ENCODE data around the gene NDRG4. TPM values are rescaled to one million over a fixed set of nuclear protein-coding genes. Genes with fewer than 3 reads are reported as not detected.

NDRG4 gene
- total and polyA plus RNA-seq, 2 of the 13 experiments (the other 11 are each of a cell fraction or from before 2014, with no cell fraction given), result 1.7 to 2.7 TPM

GRCh38 chr16:58459344-58460218 lies 40.4 kb upstream of the NDRG4 start (continued):
- no peak for TF ChIP-seq ZNF878 (CRISPR knock-in tag; IDR thresholded peaks at IDR 0.05)
- no peak for TF ChIP-seq ZNF136 (CRISPR knock-in tag; IDR thresholded peaks at IDR 0.05; ENCODE audit: low read depth)
- no peak for TF ChIP-seq GMEB1 (CRISPR knock-in tag; IDR thresholded peaks at IDR 0.05; ENCODE audit: borderline replicate concordance)
- TF ChIP-seq TFAP4 (IDR thresholded peaks at IDR 0.05; ENCODE audit: borderline replicate concordance, low read depth), result peak; percentile 66; the same call in 1 of the 2 replicates
- TF ChIP-seq NFKB2 (CRISPR knock-in tag; IDR thresholded peaks at IDR 0.05; ENCODE audit: borderline replicate concordance), result no peak
- TF ChIP-seq ZNF709 (CRISPR knock-in tag; IDR thresholded peaks at IDR 0.05), result no peak
- TF ChIP-seq ZNF275 (CRISPR knock-in tag; IDR thresholded peaks at IDR 0.05; ENCODE audit: borderline replicate concordance), result no peak
- TF ChIP-seq ATAD3A (CRISPR knock-in tag; IDR thresholded peaks at IDR 0.05), result no peak
- TF ChIP-seq ARID3A (IDR thresholded peaks at IDR 0.05; ENCODE audit: low read depth, low read length), result no peak
- TF ChIP-seq TBL1XR1 (IDR thresholded peaks at IDR 0.05; ENCODE audit: borderline replicate concordance, low read length, partially characterized antibody), result no peak
- TF ChIP-seq NR2F2 (IDR thresholded peaks at IDR 0.05; ENCODE audit: borderline replicate concordance, low read depth), result no peak
- peak; percentile 92 for TF ChIP-seq FOSL2 (CRISPR knock-in tag; IDR thresholded peaks at IDR 0.05)
- TF ChIP-seq NFE2L1 (CRISPR knock-in tag; IDR thresholded peaks at IDR 0.05; ENCODE audit: borderline replicate concordance), result no peak
- TF ChIP-seq FOSL1 (CRISPR knock-in tag; IDR thresholded peaks at IDR 0.05; ENCODE audit: borderline replicate concordance), result peak; percentile 33; the same call in 1 of the 2 replicates
- TF ChIP-seq BRCA1 (CRISPR knock-in tag; IDR thresholded peaks at IDR 0.05), result no peak
- peak; percentile 37; the same call in 1 of the 2 replicates for TF ChIP-seq ZNF644 (CRISPR knock-in tag; IDR thresholded peaks at IDR 0.05; ENCODE audit: low read depth)
- peak; percentile 11 to 32; a peak in 1 of 4 replicates for TF ChIP-seq MAFK (conservative IDR thresholded peaks at IDR 0.05 in 1 of 2, IDR thresholded peaks at IDR 0.05 in 1 of 2; ENCODE audit: low read length in 2 of 2)
- peak; percentile 19; the same call in 1 of the 2 replicates for TF ChIP-seq MAFF (IDR thresholded peaks at IDR 0.05; ENCODE audit: low read depth, low read length)
- TF ChIP-seq CAMTA2 (CRISPR knock-in tag; IDR thresholded peaks at IDR 0.05; ENCODE audit: borderline replicate concordance), result no peak
- TF ChIP-seq YEATS2 (CRISPR knock-in tag; IDR thresholded peaks at IDR 0.05; ENCODE audit: borderline replicate concordance), result 0 out of 2 replicates have a peak, but pooled peaks have one; percentile 15
- TF ChIP-seq NFE2 (CRISPR knock-in tag; IDR thresholded peaks at IDR 0.05), result peak; percentile 70; the same call in 1 of the 2 replicates
- peak; percentile 50; the same call in 1 of the 2 replicates for TF ChIP-seq NFE2L2 (IDR thresholded peaks at IDR 0.05; ENCODE audit: low read length)
- TF ChIP-seq POLR2AphosphoS2 (IDR thresholded peaks at IDR 0.05; ENCODE audit: low read depth, low read length), result no peak
- TF ChIP-seq RXRA (CRISPR knock-in tag; IDR thresholded peaks at IDR 0.05), result no peak
- 0 out of 2 replicates have a peak, but pooled peaks have one; percentile 23 for TF ChIP-seq KDM2A (CRISPR knock-in tag; IDR thresholded peaks at IDR 0.05; ENCODE audit: borderline replicate concordance, low read depth)
